GM12801 (cell line): ENCODE data around the gene KIF3B.

Experiments used
- CTCF ChIP-seq: IDR thresholded peaks from one replicate; pipeline ENCODE4 v1.5.1; 2011; ENCODE audit warnings: control low read depth; ENCODE audit not compliant: insufficient read length; ENCODE audit errors: extremely low read depth

The KIF3B gene

GRCh38 chr20:32368323-32368722, 90.9 kb downstream of the KIF3B start:
- no peak for TF ChIP-seq CTCF

GRCh38 chr20:32368925-32369324, 91.5 kb downstream of the KIF3B start:
- TF ChIP-seq CTCF, result no peak

- TF ChIP-seq CTCF, result no peak
Observed at GRCh38 chr20:32370897-32371296, 93.4 kb downstream of the KIF3B start.

GRCh38 chr20:32378461-32378860, 101.0 kb downstream of the KIF3B start:
- no peak for TF ChIP-seq CTCF

- no peak for TF ChIP-seq CTCF
Observed at GRCh38 chr20:32380745-32381144, 103.3 kb downstream of the KIF3B start.

GRCh38 chr20:32382102-32382950, 104.9 kb downstream of the KIF3B start:
- TF ChIP-seq CTCF, result no peak
